CD14-positive monocyte (primary cell): ENCODE data around the gene CCDC32. TPM values are rescaled to one million over a fixed set of nuclear protein-coding genes. Genes with fewer than 3 reads are reported as not detected.

Source experiments
- DNase-seq, 3 donors: peaks; one replicate each; pipeline ENCODE4 v3.0.0-alpha.2; 2011 to 2022
- H2AFZ ChIP-seq: 2 replicates; pipeline ENCODE4 v1.6.0; 2012; ENCODE audit warnings: mild to moderate bottlenecking, low read depth, low read length, inconsistent platforms; ENCODE audit not compliant: insufficient read depth, poor library complexity, severe bottlenecking
- H3K27ac ChIP-seq, 2 donors: 1 replicate in 1 of 2; 2 replicates in 1 of 2; pipeline ENCODE4 v1.5.1; 2012 to 2013; ENCODE audit warnings: low read length in 2 of 2, control low read depth in 1 of 2, inconsistent platforms in 1 of 2, low read depth in 1 of 2, mild to moderate bottlenecking in 1 of 2
- H3K27me3 ChIP-seq, 2 donors: one replicate each; pipeline versions ENCODE4 v1.6.0 to v1.6.1; 2011 to 2013; ENCODE audit warnings: low read length in 2 of 2; ENCODE audit not compliant: control insufficient read depth in 2 of 2, insufficient read depth in 2 of 2
- H3K36me3 ChIP-seq, 2 donors: replicated peaks in 1 of 2; 1 replicate in 1 of 2; 2 replicates in 1 of 2; pipeline versions ENCODE4 v1.5.1 to v1.6.1; 2012 to 2013; ENCODE audit warnings: low read length in 2 of 2, control low read depth in 1 of 2, inconsistent platforms in 1 of 2, mild to moderate bottlenecking in 1 of 2; ENCODE audit not compliant: insufficient read depth in 2 of 2, control insufficient read depth in 1 of 2
- H3K4me1 ChIP-seq, 2 donors: 1 replicate in 1 of 2; 2 replicates in 1 of 2; pipeline versions ENCODE4 v1.5.1 to v1.6.1; 2012 to 2013; ENCODE audit warnings: low read length in 2 of 2, control low read depth in 1 of 2, inconsistent platforms in 1 of 2, mild to moderate bottlenecking in 1 of 2, moderate library complexity in 1 of 2; ENCODE audit not compliant: insufficient read depth in 2 of 2, control insufficient read depth in 1 of 2
- H3K4me2 ChIP-seq: replicated peaks from 2 replicates; pipeline ENCODE3; 2012; ENCODE audit warnings: low read length, moderate library complexity, mild to moderate bottlenecking; ENCODE audit not compliant: poor library complexity, severe bottlenecking; ENCODE audit errors: extremely low read depth
- H3K4me3 ChIP-seq, 3 experiments: fragments of 200-600 bp in 1 of 3; sonication (generic) in 1 of 3; replicated peaks in 1 of 3; 1 replicate in 2 of 3; 2 replicates in 1 of 3; pipeline ENCODE4 v1.5.1; 2011 to 2013; ENCODE audit warnings: low read length in 3 of 3, mild to moderate bottlenecking in 3 of 3, control low read depth in 2 of 3, low read depth in 2 of 3, inconsistent platforms in 1 of 3, moderate library complexity in 1 of 3
- H3K79me2 ChIP-seq: 2 replicates; pipeline ENCODE4 v1.6.0; 2012; ENCODE audit warnings: mild to moderate bottlenecking, control low read depth, inconsistent platforms, low read length, moderate library complexity; ENCODE audit not compliant: insufficient read depth
- H3K9ac ChIP-seq: 2 replicates; pipeline ENCODE4 v1.6.0; 2017; ENCODE audit warnings: low read length, mild to moderate bottlenecking; ENCODE audit not compliant: insufficient read depth, poor library complexity, severe bottlenecking
- H3K9me3 ChIP-seq, 2 donors: replicated peaks in 1 of 2; 1 replicate in 1 of 2; 2 replicates in 1 of 2; pipeline versions ENCODE4 v1.5.1 to v1.6.1; 2012 to 2013; ENCODE audit warnings: low read length in 2 of 2, control low read depth in 1 of 2; ENCODE audit not compliant: control insufficient read depth in 1 of 2, insufficient read depth in 1 of 2
- H4K20me1 ChIP-seq: 2 replicates; pipeline ENCODE4 v1.6.0; 2012; ENCODE audit warnings: mild to moderate bottlenecking, low read length, control low read depth, moderate library complexity; ENCODE audit not compliant: insufficient read depth
- H3K27ac Mint-ChIP-seq, 7 donors: one replicate each; pipeline ENCODE4 v1.8.0; 2020; ENCODE audit warnings: mild to moderate bottlenecking in 7 of 7, mixed read lengths in 7 of 7, moderate library complexity in 6 of 7, inconsistent platforms in 2 of 7
- H3K27me3 Mint-ChIP-seq, 3 donors: one replicate each; pipeline ENCODE4 v1.8.0; 2021 to 2022; ENCODE audit warnings: low read depth in 3 of 3, mild to moderate bottlenecking in 3 of 3, mixed read lengths in 3 of 3, moderate library complexity in 3 of 3, inconsistent platforms in 1 of 3
- H3K36me3 Mint-ChIP-seq, 2 donors: one replicate each; pipeline ENCODE4 v1.8.0; 2020; ENCODE audit warnings: mixed read lengths in 2 of 2, inconsistent platforms in 1 of 2, mild to moderate bottlenecking in 1 of 2
- H3K4me1 Mint-ChIP-seq: one replicate; pipeline ENCODE4 v1.8.0; 2020; ENCODE audit warnings: mild to moderate bottlenecking, mixed read lengths
- H3K4me3 Mint-ChIP-seq, 2 donors: one replicate each; pipeline ENCODE4 v1.8.0; 2020; ENCODE audit warnings: mild to moderate bottlenecking in 2 of 2, mixed read lengths in 2 of 2, moderate library complexity in 1 of 2
- H3K9me3 Mint-ChIP-seq, 7 donors: one replicate each; pipeline ENCODE4 v1.8.0; 2020 to 2022; ENCODE audit warnings: mixed read lengths in 7 of 7, mild to moderate bottlenecking in 6 of 7, moderate library complexity in 6 of 7, inconsistent platforms in 2 of 7
- WGBS: methylation state at CpG from one replicate; pipeline ENCODE4 v1.1.5; 2013; ENCODE audit warnings: missing lambda C conversion rate; ENCODE audit not compliant: insufficient coverage; 5-methylcytosine and 5-hydroxymethylcytosine counted together
- intact Hi-C, 2 donors: fragments of 100-400 bp; cut with micrococcal nuclease; formaldehyde crosslinking; loops; one replicate each; pipeline versions ENCODE4 v1.15.0 to v1.15.1; 2023
- polyA plus RNA-seq, 3 donors: library from polyadenylated mRNA; depleted of rRNA in 1 of 3; unstranded in 2 of 3; stranded (reverse) in 1 of 3; fragments of 300-500 nt in 2 of 3; fragments of >200 nt in 1 of 3; fragmentation: Illumina TruSeq in 2 of 3; gene quantifications; 1 replicate in 2 of 3; 2 replicates in 1 of 3; pipeline ENCODE4 v1.2.3, GENCODE V29; 2012 to 2021
- TF ChIP-seq, protein P1 (sequence below): fragments of 200-600 bp; IDR thresholded peaks from one replicate; pipeline ENCODE4 v1.8.0; 2022; ENCODE audit warnings: antibody characterized with exemption, mild to moderate bottlenecking

Gene CCDC32
- polyA plus RNA-seq, 3 donors, result 7.5 to 37.3 (median 30.8) TPM

GRCh38 chr15:40595219-40595618 lies 30.4 kb upstream of the CCDC32 start:
- Mint-ChIP-seq H3K9me3 (peaks cover 0 to 1% (median 0%) of the 10 kb centered on the region in 7 donors), H3K36me3 (no peaks in the 10 kb centered on the region), H3K27me3 (peaks cover 0 to 2% (median 0%) of the 10 kb centered on the region in 3 donors), H3K4me1 (peaks cover 19% of the 10 kb centered on the region), H3K27ac (peak overlapping the region in 2 of 7 donors; percentile 99), H3K4me3 (peak overlapping the region; percentile 96 to 99)
- intact Hi-C loops, result loop anchor here in 1 of 2 donors (10.0 kb wide), 1 partner anchor 100 kb away; the partner anchor contains the start of gene RAD51
- Histone ChIP-seq H3K36me3 (no peaks in the 10 kb centered on the region), H3K4me1 (peaks cover 14 to 18% of the 10 kb centered on the region in 2 donors), H3K9me3 (no peaks in the 10 kb centered on the region), H3K4me2 (peak overlapping the region; percentile 92), H3K27me3 (no peaks in the 10 kb centered on the region), H3K27ac (no peak overlapping the region), H3K9ac (no peak overlapping the region), H3K79me2 (peaks cover 61% of the 10 kb centered on the region), H3K4me3 (peak overlapping the region; percentile 73 to 98 (median 89)), H4K20me1 (no peaks in the 10 kb centered on the region), H2AFZ (peak overlapping the region; percentile 97)
- DNase-seq, result no peak
- TF ChIP-seq, protein P1, sequence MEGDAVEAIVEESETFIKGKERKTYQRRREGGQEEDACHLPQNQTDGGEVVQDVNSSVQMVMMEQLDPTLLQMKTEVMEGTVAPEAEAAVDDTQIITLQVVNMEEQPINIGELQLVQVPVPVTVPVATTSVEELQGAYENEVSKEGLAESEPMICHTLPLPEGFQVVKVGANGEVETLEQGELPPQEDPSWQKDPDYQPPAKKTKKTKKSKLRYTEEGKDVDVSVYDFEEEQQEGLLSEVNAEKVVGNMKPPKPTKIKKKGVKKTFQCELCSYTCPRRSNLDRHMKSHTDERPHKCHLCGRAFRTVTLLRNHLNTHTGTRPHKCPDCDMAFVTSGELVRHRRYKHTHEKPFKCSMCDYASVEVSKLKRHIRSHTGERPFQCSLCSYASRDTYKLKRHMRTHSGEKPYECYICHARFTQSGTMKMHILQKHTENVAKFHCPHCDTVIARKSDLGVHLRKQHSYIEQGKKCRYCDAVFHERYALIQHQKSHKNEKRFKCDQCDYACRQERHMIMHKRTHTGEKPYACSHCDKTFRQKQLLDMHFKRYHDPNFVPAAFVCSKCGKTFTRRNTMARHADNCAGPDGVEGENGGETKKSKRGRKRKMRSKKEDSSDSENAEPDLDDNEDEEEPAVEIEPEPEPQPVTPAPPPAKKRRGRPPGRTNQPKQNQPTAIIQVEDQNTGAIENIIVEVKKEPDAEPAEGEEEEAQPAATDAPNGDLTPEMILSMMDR, result no peak
- WGBS, result 38% methylated on average over 3 of the region's 5 CpGs

- Mint-ChIP-seq H3K27ac (peak overlapping the region; percentile 95 to 100 (median 99)), H3K9me3 (peaks cover 0 to 1% (median 0%) of the 10 kb centered on the region in 7 donors), H3K36me3 (no peaks in the 10 kb centered on the region), H3K4me3 (peak overlapping the region; percentile 96 to 99), H3K4me1 (peaks cover 25% of the 10 kb centered on the region), H3K27me3 (peaks cover 0 to 2% (median 0%) of the 10 kb centered on the region in 3 donors)
- intact Hi-C loops, result loop anchor here in 1 of 2 donors (10.0 kb wide), 1 partner anchor 100 kb away; the partner anchor contains the start of gene RAD51
- Histone ChIP-seq H3K4me3 (peak overlapping the region; percentile 73 to 98 (median 89)), H4K20me1 (no peaks in the 10 kb centered on the region), H3K4me1 (peaks cover 17 to 23% of the 10 kb centered on the region in 2 donors), H2AFZ (peak overlapping the region; percentile 97), H3K79me2 (peaks cover 54% of the 10 kb centered on the region), H3K27ac (peak overlapping the region; percentile 88 to 92), H3K4me2 (peak overlapping the region; percentile 92), H3K9ac (peak overlapping the region; percentile 74), H3K36me3 (no peaks in the 10 kb centered on the region), H3K9me3 (no peaks in the 10 kb centered on the region), H3K27me3 (no peaks in the 10 kb centered on the region)
- TF ChIP-seq, protein P1, result no peak
- peak in 1 of 3 donors; percentile 18 for DNase-seq
- WGBS, result 0% methylated on average over 27 of the region's 31 CpGs
These were observed 29.6 kb upstream of the CCDC32 start for GRCh38 chr15:40594429-40594836.
